Fibroblast of skin of abdomen (primary cell): ENCODE results near the gene ZNF595. TPM values are rescaled to one million over a fixed set of nuclear protein-coding genes. Genes with fewer than 3 reads are reported as not detected.
"Not testable (repeated sequence)": the region's sequence is repeated elsewhere in the genome, so short reads cannot be mapped to it uniquely, and the experiment has no call there.

Source experiments
- DNase-seq: peaks from one replicate; pipeline ENCODE4 v3.0.0-alpha.2; 2013
- polyA plus RNA-seq, 2 experiments: library from polyadenylated mRNA; unstranded; fragments of 120-200 nt; gene quantifications; one replicate each; pipeline ENCODE4 v1.2.1, GENCODE V29; 2013; ENCODE audit not compliant: insufficient read length in 2 of 2

ZNF595 gene
- 3.7 TPM for polyA plus RNA-seq (2013, experiment 1 of 2; ENCODE audit: insufficient read length)
- 4.4 TPM for polyA plus RNA-seq (2013, experiment 2 of 2; ENCODE audit: insufficient read length)

DNA sequence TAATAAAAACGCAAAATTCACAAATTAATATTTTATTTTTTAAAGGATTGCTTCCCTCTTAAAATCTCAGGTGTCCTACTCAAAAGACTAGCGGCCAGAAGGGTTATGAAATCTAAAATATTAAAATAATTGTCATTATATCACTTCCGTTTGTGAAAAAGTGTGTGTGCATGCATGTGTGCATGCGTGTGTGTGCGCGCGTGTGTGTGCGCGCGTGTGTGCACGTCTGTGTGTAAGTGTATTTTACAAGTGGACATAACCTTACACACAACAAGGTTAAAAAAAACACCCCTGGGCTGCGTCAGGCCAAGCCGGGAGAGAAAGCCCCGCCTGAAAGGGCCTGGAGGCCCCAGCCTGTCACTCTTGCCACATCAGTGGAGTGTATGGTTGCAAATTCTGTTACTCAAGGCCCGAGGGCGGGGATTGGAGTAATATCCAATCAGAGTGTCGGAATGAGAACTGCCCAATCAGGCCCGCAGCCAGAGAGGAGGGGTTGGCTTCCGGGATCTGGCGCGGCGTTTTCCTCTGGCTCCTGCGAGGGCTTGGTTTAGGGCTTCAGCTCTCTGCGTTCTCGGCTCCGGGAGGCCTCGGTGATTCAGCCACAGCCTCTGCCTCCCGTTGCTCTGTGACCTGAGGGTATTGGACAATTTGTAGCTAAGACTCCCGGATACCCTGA, at the start of gene ZNF595:
Gene ZNF595, plus strand, starts transcription at position 518 of the 676 bp plus-strand sequence. CDS start 168 bp downstream, outside the sequence.
- DNase-seq = not testable (repeated sequence)

DNA sequence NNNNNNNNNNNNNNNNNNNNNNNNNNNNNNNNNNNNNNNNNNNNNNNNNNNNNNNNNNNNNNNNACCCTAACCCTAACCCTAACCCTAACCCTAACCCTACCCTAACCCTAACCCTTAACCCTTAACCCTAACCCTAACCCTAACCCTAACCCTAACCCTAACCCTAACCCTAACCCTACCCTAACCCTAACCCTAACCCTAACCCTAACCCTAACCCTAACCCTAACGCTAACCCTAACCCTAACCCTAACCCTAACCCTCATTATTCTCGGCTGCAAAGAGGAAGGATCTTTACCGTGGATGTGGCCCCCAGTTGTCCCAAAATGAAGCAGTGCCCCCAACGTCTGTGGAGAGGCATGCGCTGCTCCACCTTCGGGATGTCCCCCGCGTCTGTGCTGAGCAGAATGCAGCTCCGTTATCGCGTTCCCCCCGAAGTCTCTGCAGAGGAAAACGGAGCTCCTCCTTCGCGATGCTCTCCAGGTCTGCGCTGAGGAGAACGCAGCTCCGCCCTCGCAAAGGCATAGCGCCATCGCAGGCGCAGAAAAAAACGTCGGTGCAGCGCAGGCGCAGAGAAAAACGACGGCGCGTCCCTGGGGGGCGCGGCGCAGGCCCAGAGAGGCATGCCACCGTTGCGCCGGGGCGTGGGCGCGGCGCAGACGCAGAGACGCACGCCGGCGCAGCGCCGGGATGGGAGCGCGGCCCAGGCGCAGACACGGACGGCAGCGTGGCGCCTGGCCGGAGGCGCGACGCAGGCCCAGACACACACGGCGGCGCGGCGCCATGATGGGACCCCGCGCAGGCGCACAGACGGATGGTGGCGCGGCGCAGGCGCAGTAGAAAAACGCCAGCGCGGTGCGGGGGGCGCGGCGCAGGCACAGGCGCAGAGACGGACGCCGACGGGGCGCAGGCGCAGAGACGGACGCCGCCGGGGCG, 42.9 kb upstream of the ZNF595 start:
- DNase-seq = not testable (repeated sequence)

DNA sequence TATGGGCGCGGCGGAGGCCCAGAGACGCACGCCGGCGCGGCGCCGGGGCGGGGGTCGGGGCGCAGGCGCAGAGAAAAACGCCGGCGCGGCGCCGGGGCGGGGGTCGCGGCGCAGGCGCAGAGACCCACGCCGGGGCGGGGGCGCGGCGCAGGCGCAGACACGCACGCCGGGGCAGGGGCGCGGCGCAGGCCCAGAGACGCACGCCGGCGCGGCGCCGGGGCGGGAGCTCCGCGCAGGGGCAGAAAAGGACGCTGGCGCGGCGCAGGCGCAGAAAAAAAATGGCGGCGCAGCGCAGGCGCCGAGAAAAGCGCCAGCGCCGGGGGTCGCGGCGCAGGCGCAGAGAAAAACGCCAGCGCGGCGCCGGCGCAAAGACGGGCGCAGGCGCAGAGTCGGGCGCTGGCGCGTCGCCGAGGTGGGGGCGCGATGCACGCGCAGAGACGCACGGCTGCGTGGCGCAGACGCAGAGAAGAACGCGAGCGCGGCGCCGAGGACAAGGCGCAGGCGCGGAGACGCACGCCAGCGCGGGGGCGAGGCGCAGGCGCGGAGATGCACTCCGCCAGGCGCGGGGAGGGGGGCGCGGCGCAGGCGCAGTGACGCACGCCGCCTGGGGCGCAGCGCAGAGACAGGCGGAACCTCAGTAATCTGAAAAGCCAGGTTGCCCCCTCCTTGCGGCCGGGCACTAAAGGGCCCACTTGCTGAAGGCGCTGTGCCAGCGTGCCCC, 41.9 kb upstream of the ZNF595 start:
- DNase-seq = not testable (repeated sequence)

DNA sequence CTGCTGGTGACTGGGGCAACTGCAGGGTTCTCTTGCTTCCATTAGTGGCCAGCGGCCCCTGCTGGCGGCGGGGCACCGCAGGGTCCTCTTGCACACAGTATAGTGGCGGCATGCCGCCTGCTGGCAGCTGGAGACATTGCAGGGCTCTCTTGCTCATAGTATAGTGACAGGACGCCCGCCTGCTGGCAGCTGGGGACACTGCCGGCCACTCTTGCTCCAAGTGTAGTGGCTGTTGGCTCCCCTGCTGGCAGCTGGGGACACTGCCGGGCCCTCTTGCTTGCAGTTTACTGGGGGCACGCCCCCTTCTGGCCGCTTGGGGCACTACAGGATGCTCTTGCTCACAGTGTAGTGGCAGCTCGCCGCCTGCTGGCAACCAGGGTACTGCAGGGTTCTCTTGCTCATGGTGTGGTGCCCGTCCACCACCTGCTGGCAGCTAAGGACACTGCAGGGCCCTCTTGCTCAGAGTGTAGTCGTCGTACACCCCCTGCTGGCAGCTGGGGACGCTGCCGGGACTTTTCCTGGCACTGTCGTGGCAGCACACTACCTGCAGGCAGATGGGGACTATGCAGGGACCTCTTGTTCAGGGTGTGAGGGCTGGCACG, 41.2 kb upstream of the ZNF595 start:
- not testable (repeated sequence) for DNase-seq

DNA sequence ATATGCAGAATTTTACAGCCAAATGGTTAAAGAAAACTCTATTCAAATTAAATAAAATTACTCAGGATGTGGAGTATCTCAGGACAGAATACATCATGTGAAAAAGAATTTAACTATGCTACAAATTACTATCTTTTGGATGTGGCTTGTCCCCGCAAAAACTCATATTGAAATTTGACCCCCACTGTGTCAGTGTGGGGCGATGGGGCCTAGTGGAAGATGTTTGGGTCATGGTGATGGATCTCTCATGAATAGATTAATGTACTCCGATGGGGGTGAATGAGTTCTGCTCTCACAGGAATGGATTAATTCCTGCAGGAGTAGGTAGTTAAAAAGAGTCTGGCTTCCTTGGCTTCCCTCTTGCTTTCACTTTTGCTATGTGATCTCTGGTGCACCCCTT, 35.0 kb upstream of the ZNF595 start:
- DNase-seq = not testable (repeated sequence)

DNA sequence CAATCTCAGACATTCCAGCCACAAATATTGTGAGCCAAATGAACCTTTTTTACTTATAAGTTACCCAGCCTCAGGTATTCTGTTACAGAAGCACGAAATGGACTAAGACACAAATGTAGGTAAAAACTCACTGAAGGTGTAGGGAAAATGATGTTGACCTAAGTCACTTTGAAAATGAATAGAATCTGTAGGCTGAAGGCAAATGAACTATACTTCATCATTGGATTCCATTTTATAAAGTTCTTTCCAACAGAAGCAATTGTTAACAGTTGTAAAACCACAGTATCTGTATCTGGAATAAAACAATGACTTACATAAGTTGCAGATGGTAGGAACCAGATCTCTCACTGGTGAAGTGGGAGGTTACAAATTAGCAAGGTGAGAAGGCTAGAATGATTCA, 34.5 kb upstream of the ZNF595 start:
- not testable (repeated sequence) for DNase-seq

DNA sequence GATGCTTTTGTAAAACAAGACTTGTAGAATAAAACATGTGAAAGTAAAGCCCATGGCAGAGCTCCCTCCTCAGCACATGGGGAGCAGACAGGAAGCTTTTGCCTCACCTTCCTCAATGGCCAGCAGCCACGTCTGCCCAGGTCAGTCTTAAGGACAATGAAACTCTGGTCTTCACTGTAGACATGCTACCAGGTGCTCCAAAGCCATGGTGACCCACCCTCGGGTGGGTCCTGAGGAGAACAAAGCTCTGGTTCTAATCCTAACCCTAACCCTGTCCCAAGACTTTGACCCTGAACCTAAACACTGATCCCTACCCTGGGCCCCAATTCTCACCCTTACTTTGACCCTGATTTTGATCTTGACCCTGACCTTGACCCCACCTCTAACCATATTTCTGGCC, 30.2 kb upstream of the ZNF595 start:
- not testable (repeated sequence) for DNase-seq

DNA sequence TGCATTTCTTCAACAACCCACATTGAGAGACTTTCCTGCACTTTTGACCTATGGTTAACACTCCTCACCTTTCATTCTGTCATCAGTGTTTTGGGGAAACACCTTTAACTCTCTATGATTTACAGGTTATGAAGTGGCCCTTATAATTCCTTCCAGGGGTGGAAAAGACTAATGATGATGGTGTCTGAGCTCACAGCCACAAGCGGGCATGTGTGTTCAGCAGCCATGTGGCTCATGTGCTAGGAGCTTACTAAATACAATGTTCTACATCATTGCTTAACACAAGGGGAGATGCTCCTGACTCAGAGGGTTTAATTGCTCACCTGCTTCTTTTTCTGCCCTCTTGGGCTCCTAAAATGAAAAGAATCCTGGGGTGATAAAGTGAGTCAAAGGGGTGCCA, 28.8 kb upstream of the ZNF595 start:
- not testable (repeated sequence) for DNase-seq

DNA sequence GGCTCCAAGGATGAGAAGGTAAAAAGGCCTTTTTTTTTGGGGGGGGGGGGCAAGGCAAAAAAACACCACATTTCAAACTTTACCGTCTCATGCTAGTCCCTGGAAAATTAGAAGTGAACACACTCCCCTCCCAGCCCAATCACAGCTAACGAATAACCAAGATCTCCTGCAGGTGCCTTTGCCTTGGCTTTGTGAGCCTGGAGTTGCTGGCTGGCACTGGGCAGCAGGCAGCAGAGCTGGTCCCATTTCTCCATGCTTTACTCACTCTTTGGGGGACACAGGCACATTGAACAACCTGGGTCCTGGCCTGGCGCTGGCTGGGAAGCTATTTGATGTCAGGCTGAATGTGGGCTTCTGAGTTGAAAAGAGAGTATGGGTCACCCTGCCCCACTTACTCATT, 25.6 kb upstream of the ZNF595 start:
- not testable (repeated sequence) for DNase-seq

DNA sequence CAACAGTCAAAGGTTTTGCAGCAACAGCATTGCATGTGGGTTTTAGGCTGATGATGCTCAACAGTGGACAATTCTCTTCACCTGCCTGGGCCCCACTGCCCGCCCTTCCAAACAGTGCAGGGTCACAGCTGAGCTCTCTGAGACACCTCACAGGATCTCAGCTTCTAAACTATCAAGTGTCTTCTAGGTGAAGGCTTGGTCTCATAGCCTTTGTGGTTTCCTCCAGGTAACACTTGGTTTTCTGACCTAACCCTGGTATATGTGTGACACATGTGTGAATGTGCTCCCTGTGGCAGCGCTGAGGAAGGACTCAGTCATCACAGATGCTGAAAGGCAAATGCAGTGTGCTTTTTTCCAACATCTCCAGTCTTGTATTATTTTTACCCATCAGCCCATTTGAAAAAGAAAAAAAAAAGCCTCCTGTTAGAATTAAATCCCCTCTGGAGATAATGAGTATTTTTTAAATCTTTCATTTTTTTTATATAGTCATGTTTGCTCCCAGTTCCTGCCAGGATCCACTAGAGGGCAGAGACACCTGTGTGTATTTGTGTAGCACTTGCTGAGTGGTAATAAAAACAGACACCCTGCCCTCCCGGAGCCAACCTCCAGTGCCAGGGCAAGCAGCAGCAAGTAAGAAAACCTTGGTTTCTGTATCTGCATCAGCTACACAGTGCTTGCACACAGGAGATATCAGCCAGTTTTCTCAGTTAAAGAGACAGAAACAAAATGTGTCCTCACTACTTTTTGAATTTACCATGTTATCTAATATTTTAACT, 24.2 kb upstream of the ZNF595 start:
- DNase-seq = not testable (repeated sequence)

DNA sequence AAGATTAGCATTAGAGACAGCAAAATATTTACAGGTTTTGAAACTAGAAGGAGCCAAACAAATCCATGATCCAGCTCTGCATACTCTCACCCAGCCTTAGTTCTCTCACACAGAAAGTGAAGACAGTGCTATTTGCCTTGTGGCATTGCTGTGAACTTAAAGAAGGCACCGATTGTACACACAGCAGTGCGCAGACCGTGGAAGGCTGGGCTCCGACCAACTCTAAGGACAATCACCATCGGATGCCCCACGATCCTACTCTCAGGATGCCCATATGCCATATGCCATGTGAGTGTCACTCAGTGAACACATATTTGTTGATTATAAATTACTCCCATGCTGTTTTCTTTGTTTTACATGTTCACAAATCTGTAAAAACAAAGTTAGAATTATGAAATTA, 19.8 kb upstream of the ZNF595 start:
- DNase-seq = not testable (repeated sequence)

DNA sequence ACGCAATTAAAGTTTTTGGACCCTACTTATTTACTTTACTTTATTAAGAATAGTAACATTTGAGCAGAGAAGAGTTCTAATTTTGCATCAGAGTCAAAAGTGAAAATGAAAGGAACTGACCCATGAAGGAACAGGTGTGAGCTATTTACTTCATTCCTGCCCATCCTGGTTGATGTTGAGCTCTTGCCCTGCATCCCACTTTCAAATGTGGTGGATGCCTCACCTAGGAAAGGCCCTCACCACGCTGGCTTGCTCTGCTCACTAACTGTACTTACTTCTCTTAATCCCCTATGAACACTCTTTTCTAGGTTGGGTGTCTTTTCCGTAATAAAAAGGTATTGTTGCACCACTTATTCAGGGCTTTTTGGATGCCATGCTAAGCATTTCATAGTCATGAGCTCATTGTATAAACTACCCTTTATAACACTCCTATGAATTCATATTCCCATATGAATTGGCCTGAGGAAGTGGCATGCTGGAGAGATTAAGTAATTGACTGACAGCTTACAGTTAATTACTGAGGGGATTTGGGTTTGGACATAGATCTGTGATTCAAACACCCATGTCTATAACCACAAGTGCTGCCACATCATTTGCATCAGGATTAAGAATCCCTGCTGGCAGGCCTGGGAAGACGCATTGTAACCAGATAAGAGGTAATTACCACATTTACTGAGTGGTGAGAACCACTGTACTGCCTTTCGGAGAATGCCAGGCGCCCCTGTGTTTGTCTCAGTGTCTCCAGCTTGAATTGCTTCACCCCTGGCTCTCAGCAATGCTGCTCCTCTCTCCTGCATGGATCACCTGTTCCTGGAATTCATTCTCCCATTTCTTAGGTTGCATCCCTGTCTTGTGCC, 16.3 kb upstream of the ZNF595 start:
- not testable (repeated sequence) for DNase-seq

DNA sequence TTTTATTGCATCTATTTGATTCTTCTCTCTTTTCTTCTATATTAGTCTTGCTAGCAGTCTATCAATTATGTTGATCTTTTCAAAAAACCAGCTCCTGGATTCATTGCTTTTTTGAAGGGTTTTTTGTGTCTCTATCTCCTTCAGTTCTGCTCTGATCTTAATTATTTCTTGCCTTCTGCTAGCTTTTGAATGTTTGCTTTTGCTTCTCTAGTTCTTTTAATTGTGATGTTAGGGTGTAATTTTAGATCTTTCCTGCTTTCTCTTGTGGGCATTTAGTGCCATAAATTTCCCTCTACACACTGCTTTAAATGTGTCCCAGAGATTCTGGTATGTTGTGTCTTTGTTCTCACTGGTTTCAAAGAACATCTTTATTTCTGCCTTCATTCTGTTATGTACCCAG, 14.9 kb upstream of the ZNF595 start:
- not testable (repeated sequence) for DNase-seq

DNA sequence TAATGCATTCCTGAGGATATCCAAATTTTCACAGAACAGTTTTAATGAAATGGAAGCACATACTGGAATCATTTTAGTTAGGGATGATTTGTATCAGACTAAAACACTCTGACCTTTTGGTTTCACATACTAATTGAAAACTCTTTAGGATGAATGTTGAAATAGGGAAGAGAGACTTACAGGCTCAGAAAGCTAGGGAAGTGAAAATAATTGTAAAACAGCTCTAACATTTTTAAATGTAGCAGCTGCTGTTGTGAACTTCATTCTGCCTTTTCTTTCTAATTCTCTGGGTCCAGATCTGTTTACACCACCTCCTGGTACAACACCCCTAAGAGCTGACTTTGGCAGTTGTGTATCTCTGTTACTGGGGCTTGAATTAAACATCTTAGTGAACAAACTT, 9.7 kb upstream of the ZNF595 start:
- DNase-seq = not testable (repeated sequence)

DNA sequence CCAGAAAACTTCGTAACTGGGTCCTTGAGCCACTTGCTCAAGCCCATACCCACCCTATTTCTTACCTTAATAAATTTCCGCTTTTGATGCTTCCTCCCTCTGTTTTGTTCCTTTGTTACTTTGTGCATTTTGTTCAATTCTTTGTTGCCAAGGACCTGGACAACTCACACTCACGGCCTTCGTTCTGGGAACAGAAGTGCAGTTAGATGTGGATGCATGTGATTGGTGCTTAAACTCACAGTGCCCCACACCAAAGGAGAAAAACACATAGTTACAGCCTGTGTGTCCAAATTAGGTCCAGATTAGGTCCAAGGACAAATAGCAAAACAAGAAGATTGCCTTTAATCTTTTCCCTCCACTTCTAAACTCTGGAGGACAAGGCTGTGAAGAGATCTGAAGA, 1.9 kb upstream of the ZNF595 start:
- not testable (repeated sequence) for DNase-seq

DNA sequence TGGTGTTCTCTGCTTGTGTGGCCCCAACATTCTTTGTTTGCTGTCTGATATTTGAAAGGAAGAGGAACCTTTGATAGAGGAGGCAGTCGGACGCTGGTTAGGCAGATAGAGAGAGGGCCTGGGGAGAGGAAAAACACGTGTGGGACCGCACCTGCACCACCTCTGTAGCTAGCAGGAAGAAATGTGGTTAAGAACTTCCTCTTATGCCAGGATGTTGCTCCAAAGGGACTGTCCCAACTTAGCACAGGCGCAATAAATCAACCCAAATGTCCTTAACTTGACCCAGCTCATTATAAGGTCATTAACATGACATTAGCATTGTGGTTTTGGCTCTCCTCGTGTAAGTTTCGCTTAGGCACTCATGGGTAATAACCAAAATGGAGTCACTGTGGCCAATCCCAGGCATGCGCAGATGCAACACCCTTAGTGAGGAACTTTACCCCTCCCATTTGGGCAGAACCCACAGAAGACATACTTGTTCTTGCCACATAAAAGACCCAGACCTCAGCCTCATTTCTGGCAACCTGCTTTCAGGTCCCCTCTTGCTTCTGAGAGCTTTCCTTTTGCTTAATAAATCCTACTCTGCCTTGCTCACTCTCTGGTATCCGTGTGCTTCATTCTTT, 1.4 kb upstream of the ZNF595 start:
- not testable (repeated sequence) for DNase-seq

DNA sequence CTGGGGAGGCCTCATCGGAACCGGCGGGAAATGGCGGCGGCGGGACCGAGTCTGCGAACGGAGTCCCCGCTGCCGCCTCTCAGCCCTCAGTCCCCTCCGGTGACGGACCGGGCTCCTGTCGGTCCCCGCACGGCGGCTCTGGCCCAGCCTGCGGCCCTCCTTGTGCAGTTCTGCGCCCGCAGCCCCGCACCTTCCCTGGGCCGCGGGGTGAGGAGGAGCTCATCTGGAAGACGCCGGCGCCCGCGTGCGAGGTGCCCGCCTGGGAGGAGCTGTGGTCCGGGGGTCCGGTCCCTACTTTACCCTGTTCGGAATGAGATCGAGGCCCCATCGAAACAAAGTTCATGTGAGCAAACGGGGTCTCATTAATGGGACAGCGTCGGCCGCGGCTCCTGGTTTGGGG, 400 bp downstream of the ZNF595 start:
- not testable (repeated sequence) for DNase-seq

DNA sequence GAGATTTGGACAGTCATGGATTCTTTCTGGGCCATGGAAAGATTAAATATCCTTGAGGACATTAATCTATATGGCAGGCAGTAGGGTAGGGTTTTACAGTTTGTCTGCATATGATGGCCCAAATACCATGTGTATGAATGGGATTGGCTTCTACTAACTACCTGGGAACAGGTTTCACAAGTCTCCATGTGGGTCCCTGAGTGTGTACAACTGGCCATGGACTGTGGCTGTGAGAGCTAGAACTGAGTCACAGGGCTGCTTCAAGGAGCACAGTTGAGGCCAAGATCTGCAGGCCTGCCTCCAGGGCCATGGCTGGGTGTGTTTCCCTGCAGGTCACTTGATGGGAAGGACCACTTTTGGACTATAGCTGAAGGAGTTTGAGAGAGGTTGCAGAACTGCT, 11.6 kb downstream of the ZNF595 start:
- not testable (repeated sequence) for DNase-seq

DNA sequence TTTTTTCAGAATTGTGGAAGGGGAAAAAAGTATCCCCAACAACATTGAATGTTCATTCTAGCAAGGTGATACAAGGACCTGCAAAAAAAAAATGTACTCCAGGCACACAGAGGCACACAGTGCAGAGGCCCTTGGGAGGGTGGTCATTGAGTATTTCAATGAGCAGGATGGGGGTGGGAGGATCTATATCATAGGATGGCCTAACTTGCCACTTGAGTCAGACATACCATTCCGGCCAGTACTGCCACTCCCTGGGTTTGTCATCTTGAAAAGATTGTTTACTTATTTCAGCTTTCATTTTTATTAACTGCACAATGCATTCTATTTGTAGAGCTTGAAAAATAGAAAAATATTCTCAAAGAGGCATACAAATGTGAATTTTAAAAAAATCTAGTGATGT, 18.7 kb downstream of the ZNF595 start:
- DNase-seq = no peak

DNA sequence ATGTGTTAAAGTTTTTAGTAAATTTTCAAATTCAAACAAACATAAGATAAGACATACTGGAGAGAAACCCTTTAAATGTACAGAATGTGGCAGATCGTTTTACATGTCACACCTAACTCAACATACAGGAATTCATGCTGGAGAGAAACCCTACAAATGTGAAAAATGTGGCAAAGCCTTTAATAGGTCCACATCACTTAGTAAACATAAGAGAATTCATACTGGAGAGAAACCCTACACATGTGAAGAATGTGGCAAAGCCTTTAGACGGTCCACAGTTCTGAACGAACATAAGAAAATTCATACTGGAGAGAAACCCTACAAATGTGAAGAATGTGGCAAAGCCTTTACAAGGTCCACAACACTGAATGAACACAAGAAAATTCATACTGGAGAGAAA, 32.8 kb downstream of the ZNF595 start:
- no peak for DNase-seq
